NB4 (cell line): ENCODE data around the gene CRIP2.

Experiments used
- DNase-seq: peaks from one replicate; pipeline ENCODE4 v3.0.0; 2010; ENCODE audit warnings: low read depth
- H3K4me3 ChIP-seq: one replicate; pipeline ENCODE4 v1.5.1; 2011; ENCODE audit warnings: mild to moderate bottlenecking, low read depth, low read length, moderate library complexity
- MYC ChIP-seq: IDR thresholded peaks from 2 replicates; pipeline ENCODE4 v1.6.1; 2011; ENCODE audit warnings: low read depth, low read length
- POLR2A ChIP-seq: IDR thresholded peaks from 2 replicates; pipeline ENCODE4 v1.6.1; 2011; ENCODE audit warnings: mild to moderate bottlenecking; ENCODE audit not compliant: insufficient read length; ENCODE audit errors: extremely low read depth
- TF ChIP-seq, protein P1 (sequence below): IDR thresholded peaks from 2 replicates; pipeline ENCODE4 v1.6.1; 2011; ENCODE audit warnings: low read depth, low read length
- TF ChIP-seq, protein P2 (sequence below): IDR thresholded peaks from one replicate; pipeline ENCODE4 v1.5.1; 2012; ENCODE audit warnings: low read depth, low read length

The CRIP2 gene

DNA sequence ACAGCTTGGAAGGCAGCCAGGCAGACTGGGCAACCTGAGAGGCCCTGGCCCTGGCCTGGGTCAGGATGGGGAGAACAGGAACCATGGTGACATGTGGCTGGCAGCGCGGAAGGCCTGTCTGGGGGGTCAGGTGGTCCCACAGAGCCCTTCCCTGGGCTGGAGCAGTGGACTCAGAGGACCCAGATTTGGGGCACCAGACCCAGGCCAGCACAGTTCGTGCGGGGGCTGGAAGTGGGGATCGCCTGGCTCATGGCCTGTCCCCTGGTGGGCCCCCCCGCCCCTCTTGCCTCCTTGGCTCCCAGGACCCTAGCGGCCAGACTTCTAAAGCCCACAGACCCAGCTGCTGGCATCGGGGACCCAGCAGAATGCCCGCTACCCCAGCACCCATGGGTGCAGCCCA is 33.6 kb upstream of the CRIP2 start:
- TF ChIP-seq, protein P1, sequence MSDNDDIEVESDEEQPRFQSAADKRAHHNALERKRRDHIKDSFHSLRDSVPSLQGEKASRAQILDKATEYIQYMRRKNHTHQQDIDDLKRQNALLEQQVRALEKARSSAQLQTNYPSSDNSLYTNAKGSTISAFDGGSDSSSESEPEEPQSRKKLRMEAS, result no peak
- TF ChIP-seq MYC, result no peak
- TF ChIP-seq, protein P2, sequence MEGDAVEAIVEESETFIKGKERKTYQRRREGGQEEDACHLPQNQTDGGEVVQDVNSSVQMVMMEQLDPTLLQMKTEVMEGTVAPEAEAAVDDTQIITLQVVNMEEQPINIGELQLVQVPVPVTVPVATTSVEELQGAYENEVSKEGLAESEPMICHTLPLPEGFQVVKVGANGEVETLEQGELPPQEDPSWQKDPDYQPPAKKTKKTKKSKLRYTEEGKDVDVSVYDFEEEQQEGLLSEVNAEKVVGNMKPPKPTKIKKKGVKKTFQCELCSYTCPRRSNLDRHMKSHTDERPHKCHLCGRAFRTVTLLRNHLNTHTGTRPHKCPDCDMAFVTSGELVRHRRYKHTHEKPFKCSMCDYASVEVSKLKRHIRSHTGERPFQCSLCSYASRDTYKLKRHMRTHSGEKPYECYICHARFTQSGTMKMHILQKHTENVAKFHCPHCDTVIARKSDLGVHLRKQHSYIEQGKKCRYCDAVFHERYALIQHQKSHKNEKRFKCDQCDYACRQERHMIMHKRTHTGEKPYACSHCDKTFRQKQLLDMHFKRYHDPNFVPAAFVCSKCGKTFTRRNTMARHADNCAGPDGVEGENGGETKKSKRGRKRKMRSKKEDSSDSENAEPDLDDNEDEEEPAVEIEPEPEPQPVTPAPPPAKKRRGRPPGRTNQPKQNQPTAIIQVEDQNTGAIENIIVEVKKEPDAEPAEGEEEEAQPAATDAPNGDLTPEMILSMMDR, result no peak
- TF ChIP-seq POLR2A, result no peak
- no peak overlapping the region for H3K4me3 ChIP-seq
- no peak for DNase-seq

DNA sequence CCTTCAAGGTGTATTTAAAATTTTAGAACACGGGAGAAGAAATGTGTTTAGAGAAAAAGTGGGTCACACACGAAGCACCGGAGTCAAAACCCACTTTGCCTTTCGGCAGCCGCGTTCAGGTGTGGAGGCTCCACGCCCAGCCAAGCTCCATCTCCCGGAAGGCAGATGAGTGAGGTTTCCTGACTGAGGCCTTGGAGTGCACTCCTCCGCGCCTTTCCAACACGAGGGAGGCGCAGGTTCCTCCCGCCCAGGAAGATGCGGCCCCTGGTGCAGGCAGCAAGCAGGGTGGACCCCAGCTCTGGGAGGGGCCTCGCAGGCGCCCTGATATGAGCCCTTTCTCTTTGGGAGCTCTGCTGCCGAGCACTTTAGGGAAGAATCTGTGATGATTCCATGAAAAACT is 32.5 kb upstream of the CRIP2 start:
- no peak for TF ChIP-seq MYC
- TF ChIP-seq, protein P2, result no peak
- no peak for TF ChIP-seq POLR2A
- TF ChIP-seq, protein P1, result no peak
- H3K4me3 ChIP-seq, result no peak overlapping the region
- no peak for DNase-seq

DNA sequence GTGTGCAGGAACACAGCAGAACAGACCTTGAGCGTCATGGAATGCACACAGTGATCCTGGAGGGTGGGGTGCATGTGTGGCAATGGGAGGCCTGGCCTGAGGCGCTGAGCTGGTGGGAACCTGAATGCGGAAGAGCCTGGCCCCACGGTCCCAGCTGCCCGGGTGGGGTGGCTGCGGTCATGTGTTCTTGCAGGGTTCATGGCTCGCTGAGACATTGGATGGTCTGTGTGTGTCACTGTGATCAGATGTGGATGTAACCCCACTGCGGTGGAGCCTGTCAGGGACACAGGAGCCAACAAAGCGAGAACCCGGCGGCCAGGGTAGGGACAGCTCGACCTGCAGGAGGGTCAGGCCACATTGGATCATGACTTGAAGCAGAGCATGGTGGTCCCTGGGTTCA is 31.8 kb upstream of the CRIP2 start:
- no peak overlapping the region for H3K4me3 ChIP-seq
- TF ChIP-seq MYC (no peak), POLR2A (no peak)
- TF ChIP-seq, protein P2, result no peak
- TF ChIP-seq, protein P1, result no peak
- no peak for DNase-seq

DNA sequence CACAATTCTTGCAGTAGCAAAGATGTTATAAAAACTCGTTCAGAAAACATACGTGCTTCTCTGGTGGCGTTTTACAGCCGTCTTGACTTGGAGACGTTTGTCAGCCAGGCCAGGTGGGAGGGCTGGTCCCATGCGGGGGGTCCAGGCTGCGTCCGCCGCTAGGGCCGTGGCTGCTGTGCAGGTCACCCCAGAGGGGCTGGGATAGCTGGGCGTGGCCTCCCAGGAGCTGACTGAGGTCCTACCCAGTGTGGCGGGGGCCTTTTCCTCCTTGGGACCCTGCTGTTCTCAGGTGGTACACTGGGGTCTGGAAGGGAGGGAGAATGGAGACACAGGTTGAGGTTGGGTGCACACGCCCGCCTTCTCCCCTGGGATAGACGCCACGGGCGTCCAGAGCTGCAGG is 29.8 kb upstream of the CRIP2 start:
- H3K4me3 ChIP-seq, result no peak overlapping the region
- DNase-seq, result no peak
- TF ChIP-seq MYC, result no peak
- TF ChIP-seq, protein P1, result no peak

DNA sequence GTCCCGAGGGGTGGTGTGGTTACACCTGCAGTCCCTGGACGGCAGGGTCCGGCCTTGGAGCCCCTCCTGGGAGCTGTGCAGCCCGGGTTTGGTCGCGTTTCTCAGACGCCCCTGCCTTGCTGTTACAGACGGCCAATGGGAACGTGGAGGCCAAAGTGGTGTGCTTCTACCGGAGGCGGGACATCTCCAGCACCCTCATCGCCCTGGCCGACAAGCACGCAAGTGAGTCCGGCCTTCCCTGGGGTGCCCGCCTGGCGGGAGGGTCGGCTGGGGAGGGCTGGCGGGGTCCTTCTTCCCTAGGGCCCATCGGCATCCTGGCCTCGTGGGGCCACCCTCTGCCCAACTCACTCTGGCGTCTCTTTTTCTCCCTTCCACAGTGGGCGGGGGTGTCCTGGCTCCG is 29.3 kb upstream of the CRIP2 start:
- TF ChIP-seq, protein P1, result no peak
- TF ChIP-seq POLR2A (no peak), MYC (no peak)
- TF ChIP-seq, protein P2, result no peak
- no peak overlapping the region for H3K4me3 ChIP-seq
- no peak for DNase-seq

DNA sequence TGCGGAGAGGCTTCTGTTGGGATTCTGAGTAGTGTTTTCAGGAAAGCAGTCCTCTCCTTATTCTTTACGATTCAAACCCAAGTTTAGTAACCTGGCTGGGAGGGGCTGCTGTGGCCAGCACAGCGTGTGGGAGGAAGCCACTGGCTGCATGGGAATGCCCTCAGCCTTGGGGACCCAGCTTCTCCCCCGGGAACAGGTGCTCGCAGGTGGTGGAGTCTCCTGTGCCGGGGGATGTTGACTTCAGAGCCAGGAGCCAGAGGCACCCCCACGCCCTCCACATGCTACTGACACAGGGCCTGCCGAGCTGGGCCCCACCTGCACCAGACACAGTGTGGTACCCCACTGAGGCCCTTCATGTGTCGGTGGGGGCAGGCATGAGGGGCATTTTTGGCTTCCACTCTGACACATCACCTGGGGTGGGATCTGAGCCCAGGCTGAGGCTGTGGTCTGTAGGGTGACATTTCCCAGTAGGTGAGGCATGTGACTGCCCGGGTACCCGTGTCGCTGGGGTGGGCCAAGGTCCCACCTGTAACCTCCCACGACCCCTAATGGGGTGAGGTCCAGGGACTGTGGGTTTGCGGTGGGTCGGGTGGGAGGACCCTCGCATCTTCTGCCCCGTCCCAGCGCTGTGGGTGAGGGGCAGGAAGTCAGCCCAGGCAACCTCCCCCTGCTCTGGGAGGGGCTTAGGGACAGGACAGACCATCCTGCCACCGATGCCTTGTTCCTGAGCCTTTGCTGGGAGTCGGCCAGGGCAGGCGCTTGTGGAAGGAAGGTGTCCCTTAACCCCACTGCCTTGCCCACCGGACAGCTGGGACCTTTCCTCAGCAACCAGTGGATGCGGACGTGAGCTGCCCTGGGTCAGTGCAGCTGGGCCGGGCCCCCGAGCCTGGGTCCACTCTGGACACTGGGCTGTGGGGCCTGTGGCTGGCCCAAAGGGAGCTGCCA is 28.4 kb upstream of the CRIP2 start:
- no peak for DNase-seq
- TF ChIP-seq, protein P2, result no peak
- TF ChIP-seq POLR2A, result no peak
- TF ChIP-seq, protein P1, result no peak
- no peak for TF ChIP-seq MYC
- H3K4me3 ChIP-seq, result no peak overlapping the region
